B cell (primary cell): ENCODE data around the gene SRC. TPM values are rescaled to one million over a fixed set of nuclear protein-coding genes. Genes with fewer than 3 reads are reported as not detected.

Experiments
- ATAC-seq: fragments of 200-7000 bp; cut with Tn5 transposase; one replicate; pipeline ENCODE4 v1.10.0; 2021; ENCODE audit warnings: low read depth, mild to moderate bottlenecking, moderate number of reproducible peaks, moderate library complexity
- CTCF ChIA-PET: fragments of 350-600 bp; sonication (Branson Sonifier 250); formaldehyde crosslinking; loops from one replicate; lab custom pipeline; 2021; ENCODE audit warnings: antibody characterized with exemption, inconsistent platforms; lab: Charles Lee
- POLR2A ChIA-PET: fragments of 350-600 bp; sonication (Branson Sonifier 250); formaldehyde crosslinking; loops from one replicate; lab custom pipeline; 2021; ENCODE audit warnings: antibody characterized with exemption; lab: Charles Lee
- DNase-seq: peaks from one replicate; pipeline ENCODE4 v3.0.0; 2013
- H2AFZ ChIP-seq: 2 replicates; pipeline ENCODE4 v1.6.1; 2012; ENCODE audit warnings: mild to moderate bottlenecking, low read depth, low read length; ENCODE audit not compliant: insufficient read depth, poor library complexity, severe bottlenecking
- H3K27ac ChIP-seq, 2 donors: 1 replicate in 1 of 2; 2 replicates in 1 of 2; pipeline ENCODE4 v1.5.1; 2012 to 2013; ENCODE audit warnings: low read length in 2 of 2, mild to moderate bottlenecking in 2 of 2, moderate library complexity in 1 of 2
- H3K27me3 ChIP-seq, 4 experiments: fragments of 200-600 bp in 1 of 4; sonication (generic) in 1 of 4; replicated peaks in 1 of 4; 1 replicate in 2 of 4; 2 replicates in 2 of 4; pipeline versions ENCODE4 v1.6.1 to v1.7.0; 2013 to 2016; ENCODE audit warnings: low read length in 3 of 4, mild to moderate bottlenecking in 2 of 4, mixed read lengths in 1 of 4, moderate library complexity in 1 of 4; ENCODE audit not compliant: insufficient read depth in 4 of 4, control insufficient read depth in 3 of 4; ENCODE audit errors: control extremely low read depth in 1 of 4
- H3K36me3 ChIP-seq, 2 experiments: replicated peaks in 1 of 2; 1 replicate in 1 of 2; 2 replicates in 1 of 2; pipeline versions ENCODE4 v1.6.1 to v1.7.1; 2013; ENCODE audit warnings: low read length in 1 of 2; ENCODE audit not compliant: insufficient read depth in 2 of 2, control insufficient read depth in 1 of 2; ENCODE audit errors: control extremely low read depth in 1 of 2, extremely low read depth in 1 of 2
- H3K4me1 ChIP-seq, 2 donors: fragments of 200-600 bp in 1 of 2; sonication (generic) in 1 of 2; 1 replicate in 1 of 2; 2 replicates in 1 of 2; pipeline versions ENCODE4 v1.5.1 to v1.6.1; 2013 to 2017; ENCODE audit warnings: low read length in 2 of 2; ENCODE audit not compliant: control insufficient read depth in 2 of 2, insufficient read depth in 2 of 2
- H3K4me2 ChIP-seq: replicated peaks from 2 replicates; pipeline ENCODE3; 2012; ENCODE audit warnings: mild to moderate bottlenecking, low read depth, low read length; ENCODE audit not compliant: poor library complexity, severe bottlenecking
- H3K4me3 ChIP-seq, 5 experiments: fragments of 200-600 bp in 1 of 5; sonication (generic) in 1 of 5; 1 replicate in 3 of 5; 2 replicates in 2 of 5; pipeline versions ENCODE4 v1.5.1 to v1.7.0; 2011 to 2016; ENCODE audit warnings: low read length in 4 of 5, mild to moderate bottlenecking in 4 of 5, low read depth in 2 of 5, control low read depth in 1 of 5, moderate library complexity in 1 of 5; ENCODE audit not compliant: insufficient read depth in 1 of 5; ENCODE audit errors: control extremely low read depth in 1 of 5, extremely low read depth in 1 of 5
- H3K79me2 ChIP-seq: fragments of 200-600 bp; sonication (generic); one replicate; pipeline ENCODE4 v1.6.0; 2016; ENCODE audit warnings: low read length; ENCODE audit not compliant: control insufficient read depth, insufficient read depth
- H3K9ac ChIP-seq: fragments of 200-600 bp; sonication (generic); 2 replicates; pipeline ENCODE4 v1.6.1; 2017; ENCODE audit warnings: mild to moderate bottlenecking, low read length, moderate library complexity
- H3K9me3 ChIP-seq, 3 donors: one replicate each; pipeline versions ENCODE4 v1.6.1 to v1.7.1; 2013; ENCODE audit warnings: low read length in 2 of 3; ENCODE audit not compliant: control insufficient read depth in 2 of 3, insufficient read depth in 1 of 3; ENCODE audit errors: control extremely low read depth in 1 of 3
- H4K20me1 ChIP-seq: 2 replicates; pipeline ENCODE4 v1.6.0; 2012; ENCODE audit warnings: mild to moderate bottlenecking, low read length; ENCODE audit not compliant: insufficient read depth, control insufficient read depth, poor library complexity, severe bottlenecking
- H3K27ac Mint-ChIP-seq: one replicate; pipeline ENCODE4 v1.8.0; 2021; ENCODE audit warnings: mixed read lengths
- H3K27me3 Mint-ChIP-seq: one replicate; pipeline ENCODE4 v1.8.0; 2021; ENCODE audit warnings: mixed read lengths
- H3K4me1 Mint-ChIP-seq: one replicate; pipeline ENCODE4 v1.8.0; 2021; ENCODE audit warnings: mixed read lengths
- H3K4me3 Mint-ChIP-seq: one replicate; pipeline ENCODE4 v1.8.0; 2021; ENCODE audit warnings: mixed read lengths
- H3K9me3 Mint-ChIP-seq: one replicate; pipeline ENCODE4 v1.8.0; 2022; ENCODE audit warnings: mixed read lengths; ENCODE audit not compliant: insufficient read depth
- EZH2 ChIP-seq: IDR thresholded peaks from 2 replicates; pipeline ENCODE4 v1.6.1; 2012; ENCODE audit warnings: borderline replicate concordance, low read depth, mild to moderate bottlenecking, moderate library complexity, low read length; ENCODE audit not compliant: insufficient read depth, poor library complexity, severe bottlenecking
- WGBS: methylation state at CpG from one replicate; pipeline ENCODE4 v1.1.5; 2013; ENCODE audit warnings: missing lambda C conversion rate; ENCODE audit not compliant: insufficient coverage; 5-methylcytosine and 5-hydroxymethylcytosine counted together
- intact Hi-C: fragments of 100-400 bp; cut with micrococcal nuclease; formaldehyde crosslinking; loops from one replicate; pipeline ENCODE4 v1.10.0; 2022
- polyA plus RNA-seq: library from polyadenylated mRNA; depleted of rRNA; stranded (reverse); fragments of >200 nt; gene quantifications from 2 replicates; pipeline ENCODE4 v1.2.3, GENCODE V29; 2012
- total RNA-seq, 2 donors: library from RNA; stranded (reverse); fragments of 120-200 nt in 1 of 2; gene quantifications; 1 replicate in 1 of 2; 2 replicates in 1 of 2; pipeline versions ENCODE4 v1.2.3 to v1.2.4, GENCODE V29; 2013 to 2022
- TF ChIP-seq, protein P1 (sequence below): fragments of 200-600 bp; IDR thresholded peaks from one replicate; pipeline ENCODE4 v1.8.0; 2022; ENCODE audit warnings: antibody characterized with exemption, mild to moderate bottlenecking

The SRC gene
- total and polyA plus RNA-seq, 2 donors (not counting 1 experiment from before 2014, with no cell fraction given): 6.5 to 16.8 TPM

DNA sequence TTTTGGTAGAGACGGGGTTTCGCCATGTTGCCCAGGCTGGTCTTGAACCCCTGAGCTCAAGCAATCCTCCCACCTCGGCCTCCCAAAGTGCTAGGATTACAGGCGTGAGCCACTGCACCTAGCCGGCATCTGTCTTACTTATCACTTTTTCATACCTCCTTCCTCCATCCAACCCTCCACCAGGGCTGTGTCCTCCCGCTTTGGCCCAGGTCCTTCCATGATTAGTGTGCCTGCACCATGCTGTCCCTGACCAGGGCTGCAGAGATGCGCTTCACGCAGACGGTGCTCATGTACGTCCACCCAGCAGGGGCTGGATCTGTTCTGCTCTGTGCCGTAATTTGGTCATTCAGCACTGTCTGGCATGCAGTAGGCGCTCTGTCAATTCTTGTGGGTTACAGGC is 85.8 kb downstream of the SRC start:
- Histone ChIP-seq H3K27me3 (peaks cover 0 to 23% (median 6%) of the 10 kb centered on the region in 4 experiments), H3K79me2 (no peaks in the 10 kb centered on the region), H4K20me1 (no peaks in the 10 kb centered on the region), H3K4me2 (no peak overlapping the region), H3K4me3 (no peak overlapping the region), H3K4me1 (no peaks in the 10 kb centered on the region), H3K9me3 (no peaks in the 10 kb centered on the region), H3K36me3 (no peaks in the 10 kb centered on the region), H2AFZ (no peak overlapping the region), H3K9ac (no peak overlapping the region), H3K27ac (no peak overlapping the region)
- no peak overlapping the region for H3K4me3 Mint-ChIP-seq
- peaks cover 3% of the 10 kb centered on the region for H3K27me3 Mint-ChIP-seq
- H3K4me1 Mint-ChIP-seq: no peaks in the 10 kb centered on the region
- DNase-seq (no peak), ATAC-seq (no peak)
- no peak for TF ChIP-seq EZH2
- TF ChIP-seq, protein P1, sequence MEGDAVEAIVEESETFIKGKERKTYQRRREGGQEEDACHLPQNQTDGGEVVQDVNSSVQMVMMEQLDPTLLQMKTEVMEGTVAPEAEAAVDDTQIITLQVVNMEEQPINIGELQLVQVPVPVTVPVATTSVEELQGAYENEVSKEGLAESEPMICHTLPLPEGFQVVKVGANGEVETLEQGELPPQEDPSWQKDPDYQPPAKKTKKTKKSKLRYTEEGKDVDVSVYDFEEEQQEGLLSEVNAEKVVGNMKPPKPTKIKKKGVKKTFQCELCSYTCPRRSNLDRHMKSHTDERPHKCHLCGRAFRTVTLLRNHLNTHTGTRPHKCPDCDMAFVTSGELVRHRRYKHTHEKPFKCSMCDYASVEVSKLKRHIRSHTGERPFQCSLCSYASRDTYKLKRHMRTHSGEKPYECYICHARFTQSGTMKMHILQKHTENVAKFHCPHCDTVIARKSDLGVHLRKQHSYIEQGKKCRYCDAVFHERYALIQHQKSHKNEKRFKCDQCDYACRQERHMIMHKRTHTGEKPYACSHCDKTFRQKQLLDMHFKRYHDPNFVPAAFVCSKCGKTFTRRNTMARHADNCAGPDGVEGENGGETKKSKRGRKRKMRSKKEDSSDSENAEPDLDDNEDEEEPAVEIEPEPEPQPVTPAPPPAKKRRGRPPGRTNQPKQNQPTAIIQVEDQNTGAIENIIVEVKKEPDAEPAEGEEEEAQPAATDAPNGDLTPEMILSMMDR: no peak
- CTCF ChIA-PET: no interaction called here
- intact Hi-C loops: no loop called here
- no peak overlapping the region for H3K27ac Mint-ChIP-seq
- no peaks in the 10 kb centered on the region for H3K9me3 Mint-ChIP-seq
- WGBS: 98% methylated on average over 12 of the region's 12 CpGs
- POLR2A ChIA-PET: no interaction called here

DNA sequence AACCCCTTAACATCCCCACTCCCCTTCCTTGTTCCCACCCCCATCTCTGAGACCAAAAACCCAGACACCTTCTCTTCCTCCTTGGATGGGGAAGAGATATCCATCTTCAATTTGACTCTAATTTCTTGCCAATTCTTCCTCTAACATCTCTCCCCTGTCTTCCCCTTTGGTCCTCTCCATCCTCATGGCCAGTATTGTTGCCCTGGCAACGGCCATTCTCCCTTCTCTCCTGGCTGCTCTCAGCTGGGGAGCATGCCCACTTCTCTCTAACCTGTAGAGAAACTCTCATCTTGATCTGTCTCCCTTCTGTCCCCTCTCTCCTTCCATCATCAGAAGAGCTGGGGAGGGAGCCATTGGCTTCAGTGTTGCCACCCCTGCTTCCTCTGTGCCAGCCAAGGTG is 86.7 kb downstream of the SRC start:
- peaks cover 0 to 19% (median 6%) of the 10 kb centered on the region in 4 experiments for H3K27me3 ChIP-seq
- Mint-ChIP-seq H3K27me3 (peaks cover 5% of the 10 kb centered on the region), H3K27ac (no peak overlapping the region), H3K4me3 (no peak overlapping the region), H3K4me1 (no peaks in the 10 kb centered on the region), H3K9me3 (no peaks in the 10 kb centered on the region)
- TF ChIP-seq, protein P1: no peak
- TF ChIP-seq EZH2: no peak
- H4K20me1 ChIP-seq: no peaks in the 10 kb centered on the region
- no peaks in the 10 kb centered on the region for H3K79me2 ChIP-seq
- 67% methylated on average over 1 of the region's 1 CpG for WGBS
- POLR2A ChIA-PET: no interaction called here
- no peak overlapping the region for H3K9ac ChIP-seq
- H3K36me3 ChIP-seq: no peaks in the 10 kb centered on the region
- no peak overlapping the region for H3K27ac ChIP-seq
- intact Hi-C loops: no loop called here
- no peak for DNase-seq
- H3K4me2 ChIP-seq: no peak overlapping the region
- no peak for ATAC-seq
- H2AFZ ChIP-seq: no peak overlapping the region
- H3K4me3 ChIP-seq: no peak overlapping the region
- no peaks in the 10 kb centered on the region for H3K4me1 ChIP-seq
- CTCF ChIA-PET: no interaction called here
- H3K9me3 ChIP-seq: no peaks in the 10 kb centered on the region
